GM12891 (cell line): ENCODE measurements around the gene MAIP1.

Experiments
- DNase-seq: peaks from one replicate; pipeline ENCODE4 v3.0.0; 2011; ENCODE audit warnings: low spot score; ENCODE audit not compliant: insufficient read length
- FAIRE-seq: peaks from 2 replicates; lab custom pipeline; 2011; peaks lifted over from hg19 to GRCh38; lab: Jason Lieb, UNC
- PAX5 ChIP-seq: IDR thresholded peaks from 2 replicates; pipeline ENCODE4 v1.6.1; 2011; ENCODE audit warnings: low read length, moderate library complexity, mild to moderate bottlenecking; ENCODE audit not compliant: insufficient read depth, severe bottlenecking
- POLR2A ChIP-seq: IDR thresholded peaks from 2 replicates; pipeline ENCODE4 v1.6.1; 2011; ENCODE audit warnings: low read depth, low read length, control low read depth
- POLR2AphosphoS5 ChIP-seq: IDR thresholded peaks from 2 replicates; pipeline ENCODE4 v1.6.1; 2011; ENCODE audit warnings: low read depth, low read length, control low read depth
- POU2F2 ChIP-seq: IDR thresholded peaks from 2 replicates; pipeline ENCODE4 v1.6.1; 2011; ENCODE audit warnings: low read depth, mild to moderate bottlenecking, control low read depth, low read length, moderate library complexity
- SPI1 ChIP-seq: IDR thresholded peaks from 2 replicates; pipeline ENCODE4 v1.6.1; 2011; ENCODE audit warnings: low read depth, low read length, control low read depth
- TAF1 ChIP-seq: IDR thresholded peaks from 2 replicates; pipeline ENCODE4 v1.6.1; 2011; ENCODE audit warnings: low read depth, low read length, control low read depth

The MAIP1 gene

DNA sequence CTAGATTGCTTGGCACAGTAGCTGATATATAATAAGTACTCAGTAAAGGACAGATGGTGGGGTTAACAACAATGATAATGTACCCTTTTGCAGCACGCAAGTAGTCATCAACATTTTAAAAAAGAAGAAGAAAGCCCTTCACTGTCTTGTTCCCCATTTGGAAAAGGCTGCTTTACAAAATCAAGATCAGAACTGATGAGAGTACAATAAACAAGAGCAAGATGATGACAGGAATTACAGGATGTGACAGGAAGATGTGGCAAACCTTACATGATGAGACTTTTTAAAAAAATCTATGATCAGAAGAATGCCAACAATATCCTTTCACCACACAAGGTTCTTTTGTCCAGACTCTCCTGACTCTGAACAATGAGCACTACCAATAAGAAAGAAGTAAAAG, 9.2 kb upstream of the MAIP1 start:
- peak; percentile 23 for FAIRE-seq
- TF ChIP-seq POU2F2 (no peak), PAX5 (no peak), POLR2AphosphoS5 (no peak), TAF1 (no peak), POLR2A (no peak), SPI1 (no peak)

GRCh38 chr2:199946836-199947235, 8.5 kb upstream of the MAIP1 start:
- DNase-seq (no peak), FAIRE-seq (no peak)
- TF ChIP-seq TAF1 (no peak), POLR2AphosphoS5 (no peak), POLR2A (no peak), PAX5 (no peak), POU2F2 (no peak), SPI1 (no peak)

More for the DNA sequence above, 9.2 kb upstream of the MAIP1 start:
- no peak for DNase-seq

DNA sequence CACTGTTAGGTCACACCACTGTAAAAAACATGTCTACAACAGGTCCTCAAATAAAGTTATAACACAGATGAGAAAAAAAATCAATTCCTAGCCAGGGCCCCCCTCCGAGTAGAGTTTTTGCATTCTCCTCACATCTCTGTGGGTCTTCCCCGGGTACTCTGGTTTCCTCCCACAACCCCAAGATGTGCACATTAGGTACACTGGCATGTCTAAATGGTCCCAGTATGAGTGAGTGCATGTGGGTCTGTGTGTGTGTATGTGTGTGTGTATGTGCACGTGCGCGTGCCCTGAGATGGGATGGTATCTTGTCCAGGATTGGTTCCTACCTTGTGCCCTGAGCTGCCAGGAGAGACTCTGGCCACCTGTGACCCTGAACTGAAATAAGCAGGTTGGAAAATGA, 5.0 kb upstream of the MAIP1 start:
- DNase-seq, result no peak
- no peak for FAIRE-seq
- TF ChIP-seq POLR2A (no peak), POU2F2 (no peak), POLR2AphosphoS5 (no peak), SPI1 (no peak), TAF1 (no peak), PAX5 (no peak)

DNA sequence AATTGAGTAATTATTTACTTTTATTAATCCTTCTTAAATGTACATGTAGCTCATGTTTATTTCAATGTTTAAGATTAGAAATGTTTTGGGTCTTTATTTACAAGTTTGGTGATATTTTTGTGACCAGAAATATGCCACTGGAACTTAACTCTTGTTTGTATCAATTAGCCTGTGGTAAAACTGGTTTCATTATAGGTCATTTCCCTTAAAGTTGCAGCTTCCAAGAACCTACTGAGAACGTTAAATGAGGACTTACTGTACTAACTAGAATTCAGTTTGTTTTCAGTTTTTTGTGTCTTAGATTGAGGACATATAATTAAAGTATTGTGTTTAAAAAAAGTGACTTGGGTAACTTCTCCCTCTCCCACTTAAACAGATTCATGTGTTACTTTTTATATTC, 4.4 kb upstream of the MAIP1 start:
- DNase-seq (no peak), FAIRE-seq (peak; percentile 62)
- TF ChIP-seq SPI1 (no peak), TAF1 (no peak), POLR2A (no peak), POU2F2 (no peak), POLR2AphosphoS5 (no peak), PAX5 (no peak)

- FAIRE-seq (peak; percentile 33), DNase-seq (no peak)
- TF ChIP-seq POLR2AphosphoS5, result no peak
- TF ChIP-seq PAX5, result no peak
- TF ChIP-seq TAF1, result no peak
These were observed 409 bp upstream of the MAIP1 start for GRCh38 chr2:199955007-199955338.

GRCh38 chr2:199956062-199956380, 639 bp downstream of the MAIP1 start:
- no peak for FAIRE-seq
- peak; percentile 12 for DNase-seq

DNA sequence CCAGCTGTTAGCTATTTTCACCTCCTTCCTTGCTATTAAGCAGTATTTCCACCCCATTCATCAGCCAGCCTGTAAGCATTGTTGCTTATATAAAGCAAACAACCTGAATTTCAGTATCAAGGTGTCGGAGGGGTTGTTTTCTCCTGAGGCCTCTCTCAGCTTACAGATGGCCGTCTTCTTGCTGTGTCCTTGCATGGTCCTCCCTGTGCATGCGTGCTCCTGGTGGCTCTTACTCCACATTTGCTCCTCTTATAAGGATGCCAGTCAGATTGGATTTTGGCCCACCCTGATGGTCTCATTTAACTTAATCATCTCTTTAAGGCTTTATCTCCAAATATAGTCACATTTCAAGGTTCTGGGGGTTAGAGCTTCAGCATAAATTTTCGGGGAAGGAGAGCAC, 2.6 kb downstream of the MAIP1 start:
- FAIRE-seq (no peak), DNase-seq (no peak)
- TF ChIP-seq TAF1 (no peak), POLR2AphosphoS5 (no peak)

More at GRCh38 chr2:199956062-199956380, 639 bp downstream of the MAIP1 start:
- TF ChIP-seq POLR2AphosphoS5 (no peak), POLR2A (no peak), TAF1 (no peak), SPI1 (no peak), POU2F2 (no peak), PAX5 (no peak)

- DNase-seq, result no peak
- TF ChIP-seq POLR2A, result no peak
- no peak for TF ChIP-seq TAF1
- peak; percentile 26 for FAIRE-seq
These were observed 6.8 kb downstream of the MAIP1 start for GRCh38 chr2:199962203-199962602.

- DNase-seq (no peak), FAIRE-seq (no peak)
- no peak for TF ChIP-seq POU2F2
- no peak for TF ChIP-seq POLR2A
- TF ChIP-seq PAX5, result no peak
- no peak for TF ChIP-seq SPI1
- TF ChIP-seq TAF1, result no peak
- TF ChIP-seq POLR2AphosphoS5, result no peak
These were observed 11.0 kb downstream of the MAIP1 start for GRCh38 chr2:199966405-199966804.

- DNase-seq (no peak), FAIRE-seq (no peak)
- no peak for TF ChIP-seq POU2F2
- TF ChIP-seq TAF1, result no peak
- no peak for TF ChIP-seq POLR2AphosphoS5
- TF ChIP-seq SPI1, result no peak
- no peak for TF ChIP-seq PAX5
- TF ChIP-seq POLR2A, result no peak
These were observed 11.6 kb downstream of the MAIP1 start for GRCh38 chr2:199966976-199967375.

- FAIRE-seq, result no peak
- no peak for DNase-seq
- no peak for TF ChIP-seq TAF1
- TF ChIP-seq POU2F2, result no peak
- no peak for TF ChIP-seq PAX5
- peak; percentile 72 for TF ChIP-seq SPI1
- TF ChIP-seq POLR2AphosphoS5, result no peak
- TF ChIP-seq POLR2A, result no peak
These were observed 12.7 kb downstream of the MAIP1 start for GRCh38 chr2:199968126-199968525.
